Skeletal muscle tissue (tissue), 4 donors: ENCODE results near the gene TMOD3. TPM values are rescaled to one million over a fixed set of nuclear protein-coding genes. Genes with fewer than 3 reads are reported as not detected.

ENCODE experiments used
- H3K27ac ChIP-seq: one replicate; pipeline ENCODE4 v1.7.0; 2013; ENCODE audit warnings: mild to moderate bottlenecking, low read depth, low read length, inconsistent platforms
- H3K27me3 ChIP-seq, 3 donors: one replicate each; pipeline ENCODE4 v1.7.0; 2013; ENCODE audit warnings: low read length in 3 of 3; ENCODE audit not compliant: control insufficient read depth in 3 of 3, insufficient read depth in 3 of 3
- H3K36me3 ChIP-seq, 3 donors: one replicate each; pipeline ENCODE4 v1.7.0; 2013; ENCODE audit warnings: low read length in 3 of 3; ENCODE audit not compliant: control insufficient read depth in 3 of 3, insufficient read depth in 3 of 3
- H3K4me1 ChIP-seq, 3 donors: one replicate each; pipeline ENCODE4 v1.7.0; 2013; ENCODE audit warnings: low read length in 3 of 3, mild to moderate bottlenecking in 3 of 3; ENCODE audit not compliant: control insufficient read depth in 3 of 3, insufficient read depth in 3 of 3
- H3K4me3 ChIP-seq, 3 donors: one replicate each; pipeline ENCODE4 v1.7.0; 2013; ENCODE audit warnings: low read length in 3 of 3
- H3K9ac ChIP-seq, 3 donors: one replicate each; pipeline ENCODE4 v1.7.0; 2013; ENCODE audit warnings: low read length in 3 of 3, mild to moderate bottlenecking in 3 of 3, moderate library complexity in 2 of 3, low read depth in 1 of 3
- H3K9me3 ChIP-seq, 3 donors: one replicate each; pipeline ENCODE4 v1.7.0; 2013; ENCODE audit warnings: low read length in 3 of 3; ENCODE audit not compliant: control insufficient read depth in 3 of 3
- total RNA-seq: library from RNA; depleted of rRNA; stranded (reverse); fragments of >200 nt; gene quantifications from one replicate; pipeline ENCODE4 v1.2.3, GENCODE V29; 2014
- donor health status: Osteomylitis.

The TMOD3 gene
- total RNA-seq, 1 donor from 2014 or later = 19.8 TPM

DNA sequence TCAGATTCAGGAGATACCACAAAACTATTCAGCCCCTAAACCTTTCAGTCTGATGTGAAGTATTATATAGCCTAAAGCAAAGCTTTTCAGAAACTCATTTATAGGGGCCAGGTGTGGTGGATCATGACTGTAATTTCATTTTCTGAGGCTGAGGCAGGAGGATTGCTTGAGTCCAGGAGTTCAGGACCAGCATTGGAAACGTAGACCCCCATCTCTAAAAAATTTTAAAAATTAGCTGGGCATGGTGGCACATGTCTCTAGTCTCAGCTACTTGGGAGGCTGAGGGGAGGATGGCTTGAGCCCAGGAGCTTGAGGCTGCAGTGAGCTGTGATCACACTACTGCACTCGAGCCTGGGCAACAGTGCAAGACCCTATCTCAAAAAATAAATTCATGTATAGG is 60.0 kb downstream of the TMOD3 start:
- Histone ChIP-seq H3K4me3 (no peak overlapping the region), H3K9ac (no peak overlapping the region), H3K9me3 (no peaks in the 10 kb centered on the region), H3K27ac (no peak overlapping the region), H3K36me3 (peaks cover 0 to 4% (median 2%) of the 10 kb centered on the region in 3 donors), H3K4me1 (no peaks in the 10 kb centered on the region), H3K27me3 (no peaks in the 10 kb centered on the region)

DNA sequence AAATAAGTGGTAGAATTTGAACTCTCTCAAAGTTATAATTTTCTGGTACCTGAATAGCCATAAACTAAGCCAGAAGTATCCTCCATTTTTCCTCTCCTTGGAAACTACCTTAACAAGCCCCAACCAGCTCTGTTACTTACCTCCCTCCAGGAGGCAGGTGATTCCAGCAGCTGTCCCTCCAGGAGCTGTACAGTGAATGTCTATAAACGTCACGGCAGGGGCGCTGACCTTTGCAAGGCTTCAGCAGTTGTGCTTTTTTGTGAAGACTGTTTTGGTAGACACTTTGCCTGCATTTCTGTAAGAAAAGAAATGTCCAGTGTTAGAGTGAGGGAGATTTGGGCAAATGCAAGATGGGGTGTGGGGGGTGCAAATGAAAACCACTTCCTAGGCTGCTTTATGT is 75.0 kb downstream of the TMOD3 start:
- Histone ChIP-seq H3K27me3 (no peaks in the 10 kb centered on the region), H3K9ac (no peak overlapping the region), H3K4me3 (no peak overlapping the region), H3K36me3 (peaks cover 10 to 37% (median 10%) of the 10 kb centered on the region in 3 donors), H3K27ac (no peak overlapping the region), H3K4me1 (no peaks in the 10 kb centered on the region), H3K9me3 (no peaks in the 10 kb centered on the region)

GRCh38 chr15:51904931-51905330 is 75.5 kb downstream of the TMOD3 start:
- H3K36me3 ChIP-seq = peaks cover 10 to 39% (median 10%) of the 10 kb centered on the region in 3 donors
- no peaks in the 10 kb centered on the region for H3K27me3 ChIP-seq
- H3K9me3 ChIP-seq = no peaks in the 10 kb centered on the region
- no peaks in the 10 kb centered on the region for H3K4me1 ChIP-seq
- H3K4me3 ChIP-seq = no peak overlapping the region
- H3K9ac ChIP-seq = no peak overlapping the region
- no peak overlapping the region for H3K27ac ChIP-seq

DNA sequence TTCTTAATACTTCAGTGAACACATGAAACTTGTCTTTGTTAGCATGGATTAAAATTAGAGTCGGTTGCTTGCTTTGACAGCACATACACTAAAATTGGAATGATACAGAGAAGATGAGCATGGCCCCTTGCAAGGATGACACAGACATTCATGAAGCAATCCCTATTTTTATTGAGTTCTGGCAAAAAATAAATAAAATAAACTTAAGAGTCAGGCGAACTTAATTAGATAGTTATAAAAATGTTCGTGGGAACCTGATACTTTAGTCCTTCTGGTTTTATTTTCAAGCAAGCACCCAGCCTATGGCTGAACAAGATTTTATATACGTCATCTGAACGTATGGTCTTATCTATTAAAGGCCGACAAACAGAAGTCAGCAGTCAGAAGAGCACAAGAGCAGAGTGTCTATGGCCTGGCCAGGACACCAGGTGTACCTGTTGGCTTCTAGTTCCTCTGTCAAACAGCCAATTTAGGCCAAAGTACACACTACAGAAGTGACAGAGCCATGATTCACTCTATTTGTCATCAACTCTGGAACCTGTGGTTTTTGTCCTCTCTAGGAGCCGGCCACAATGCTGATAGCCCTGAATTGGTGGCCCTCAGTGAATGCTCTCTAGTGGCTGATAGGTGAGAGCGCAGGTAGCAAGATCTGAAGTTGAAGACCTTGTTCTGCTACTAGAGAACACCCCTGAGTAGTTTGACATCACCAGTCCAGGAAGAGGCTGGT is 77.8 kb downstream of the TMOD3 start:
- Histone ChIP-seq H3K36me3 (peaks cover 0 to 25% (median 4%) of the 10 kb centered on the region in 3 donors), H3K9me3 (no peaks in the 10 kb centered on the region), H3K4me3 (no peak overlapping the region), H3K9ac (no peak overlapping the region), H3K27me3 (no peaks in the 10 kb centered on the region), H3K4me1 (no peaks in the 10 kb centered on the region), H3K27ac (no peak overlapping the region)

DNA sequence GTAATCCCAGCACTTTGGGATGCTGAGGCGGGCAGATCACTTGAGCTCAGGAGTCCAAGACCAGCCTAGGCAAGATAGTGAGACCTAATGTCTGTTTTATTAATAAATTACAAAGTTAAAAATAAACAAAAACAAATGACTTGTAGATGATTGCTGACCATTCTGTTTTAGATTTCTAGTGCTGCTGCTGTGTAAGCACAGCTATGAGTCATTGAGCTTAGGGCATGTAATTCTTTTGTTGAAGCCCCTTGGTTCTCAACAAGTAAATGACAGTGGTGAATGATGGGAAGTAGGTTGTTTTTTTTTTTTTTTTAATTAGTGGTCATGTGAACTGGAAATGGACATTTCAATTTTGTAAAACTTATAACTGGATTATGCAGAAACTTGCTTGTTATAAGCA is 78.9 kb downstream of the TMOD3 start:
- Histone ChIP-seq H3K27me3 (no peaks in the 10 kb centered on the region), H3K4me3 (no peak overlapping the region), H3K27ac (no peak overlapping the region), H3K9me3 (no peaks in the 10 kb centered on the region), H3K9ac (no peak overlapping the region), H3K36me3 (peaks cover 0 to 27% (median 4%) of the 10 kb centered on the region in 3 donors), H3K4me1 (no peaks in the 10 kb centered on the region)

DNA sequence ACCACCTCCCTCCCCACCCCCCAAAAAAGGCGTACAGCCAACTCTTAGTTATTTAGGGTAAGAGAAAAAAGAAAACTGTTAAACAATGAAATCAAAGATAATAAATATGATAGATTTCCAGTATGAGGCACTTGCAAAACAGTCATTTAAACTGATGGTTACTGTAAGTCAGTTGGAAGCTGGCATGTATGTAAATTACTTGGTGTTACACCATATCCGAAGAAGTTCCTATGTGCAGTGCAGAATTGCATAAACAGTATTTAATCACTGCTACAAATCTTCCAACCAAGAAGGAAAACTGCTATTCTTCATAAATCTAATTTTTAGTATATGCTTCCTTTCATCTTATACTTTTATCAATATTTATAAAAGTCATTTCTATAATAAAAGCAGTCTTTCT is 80.1 kb downstream of the TMOD3 start:
- no peaks in the 10 kb centered on the region for H3K9me3 ChIP-seq
- no peaks in the 10 kb centered on the region for H3K27me3 ChIP-seq
- H3K36me3 ChIP-seq = peaks cover 0 to 17% (median 7%) of the 10 kb centered on the region in 3 donors
- H3K27ac ChIP-seq = no peak overlapping the region
- H3K9ac ChIP-seq = no peak overlapping the region
- H3K4me3 ChIP-seq = no peak overlapping the region
- H3K4me1 ChIP-seq = no peaks in the 10 kb centered on the region

DNA sequence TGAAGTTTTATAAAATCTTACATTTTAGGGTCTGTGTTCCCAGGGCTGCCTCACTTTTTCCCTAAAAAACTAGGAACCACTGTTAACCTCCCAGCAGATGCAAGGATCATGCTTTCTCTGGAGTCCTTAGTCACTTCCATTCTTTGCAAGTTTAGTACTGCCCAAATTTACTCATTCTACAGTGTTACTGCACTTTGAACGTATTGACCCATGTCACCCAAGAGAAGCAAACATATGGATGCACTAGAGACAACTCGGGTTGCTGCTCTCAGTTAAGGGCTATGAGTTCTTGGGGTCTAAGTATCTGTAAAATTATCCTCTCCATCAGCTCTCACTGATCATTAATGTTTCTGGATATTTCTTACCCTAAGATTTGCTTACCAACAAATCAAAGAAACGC is 83.1 kb downstream of the TMOD3 start:
- Histone ChIP-seq H3K4me1 (no peaks in the 10 kb centered on the region), H3K36me3 (peaks cover 5 to 21% (median 7%) of the 10 kb centered on the region in 3 donors), H3K4me3 (no peak overlapping the region), H3K9me3 (no peaks in the 10 kb centered on the region), H3K9ac (no peak overlapping the region), H3K27me3 (no peaks in the 10 kb centered on the region), H3K27ac (no peak overlapping the region)

DNA sequence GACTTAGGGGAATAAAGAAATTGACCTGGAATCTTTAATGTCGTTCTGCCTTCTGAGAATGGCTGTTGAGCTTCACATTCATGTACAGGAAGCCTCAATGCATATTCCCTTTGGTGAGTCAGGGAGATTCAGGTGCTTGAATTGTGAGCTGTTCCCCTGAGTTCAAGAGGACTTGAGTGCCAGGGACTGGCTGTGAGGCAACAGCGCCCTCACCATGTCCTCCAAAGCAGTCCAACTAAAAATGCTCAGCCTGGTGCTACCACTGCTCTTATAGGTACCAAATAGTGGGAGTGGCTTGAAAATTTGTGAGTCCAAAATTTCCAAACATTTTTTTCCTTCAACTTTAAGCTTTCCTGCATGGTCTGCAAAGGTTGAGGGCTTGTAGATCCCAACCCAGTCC is 88.0 kb downstream of the TMOD3 start:
- no peak overlapping the region for H3K9ac ChIP-seq
- no peaks in the 10 kb centered on the region for H3K9me3 ChIP-seq
- H3K27me3 ChIP-seq = no peaks in the 10 kb centered on the region
- no peak overlapping the region for H3K27ac ChIP-seq
- no peaks in the 10 kb centered on the region for H3K4me1 ChIP-seq
- no peak overlapping the region for H3K4me3 ChIP-seq
- peaks cover 13 to 23% (median 22%) of the 10 kb centered on the region in 3 donors for H3K36me3 ChIP-seq

- Histone ChIP-seq H3K36me3 (peaks cover 6 to 21% (median 20%) of the 10 kb centered on the region in 3 donors), H3K4me3 (peak overlapping the region in 1 of 3 donors; percentile 23), H3K27ac (peak overlapping the region; percentile 56), H3K9me3 (no peaks in the 10 kb centered on the region), H3K4me1 (peaks cover 0 to 2% (median 0%) of the 10 kb centered on the region in 3 donors), H3K27me3 (no peaks in the 10 kb centered on the region), H3K9ac (peak overlapping the region in 2 of 3 donors; percentile 52 to 53)
Measured at GRCh38 chr15:51924156-51925068, 95.0 kb downstream of the TMOD3 start.

GRCh38 chr15:51926809-51927208 is 97.4 kb downstream of the TMOD3 start:
- Histone ChIP-seq H3K4me1 (peaks cover 0 to 2% (median 0%) of the 10 kb centered on the region in 3 donors), H3K9me3 (no peaks in the 10 kb centered on the region), H3K27ac (no peak overlapping the region), H3K4me3 (no peak overlapping the region), H3K36me3 (peaks cover 4 to 15% (median 12%) of the 10 kb centered on the region in 3 donors), H3K9ac (no peak overlapping the region), H3K27me3 (no peaks in the 10 kb centered on the region)
